Fibroblast of lung (primary cell): ENCODE measurements around the gene FAM222B.

ENCODE experiments used
- EZH2 ChIP-seq: IDR thresholded peaks from 2 replicates; pipeline ENCODE4 v1.5.1; 2012; ENCODE audit warnings: low read length, control low read depth, mild to moderate bottlenecking; ENCODE audit errors: missing control alignments
- TF ChIP-seq, protein P1 (sequence below), 2 donors: IDR thresholded peaks in 1 of 2; conservative IDR thresholded peaks in 1 of 2; 1 replicate in 1 of 2; 2 replicates in 1 of 2; pipeline ENCODE4 v1.5.1; 2011 to 2012; ENCODE audit warnings: low read length in 2 of 2, control low read depth in 1 of 2, inconsistent platforms in 1 of 2, low read depth in 1 of 2, mild to moderate bottlenecking in 1 of 2

- TF ChIP-seq, protein P1, sequence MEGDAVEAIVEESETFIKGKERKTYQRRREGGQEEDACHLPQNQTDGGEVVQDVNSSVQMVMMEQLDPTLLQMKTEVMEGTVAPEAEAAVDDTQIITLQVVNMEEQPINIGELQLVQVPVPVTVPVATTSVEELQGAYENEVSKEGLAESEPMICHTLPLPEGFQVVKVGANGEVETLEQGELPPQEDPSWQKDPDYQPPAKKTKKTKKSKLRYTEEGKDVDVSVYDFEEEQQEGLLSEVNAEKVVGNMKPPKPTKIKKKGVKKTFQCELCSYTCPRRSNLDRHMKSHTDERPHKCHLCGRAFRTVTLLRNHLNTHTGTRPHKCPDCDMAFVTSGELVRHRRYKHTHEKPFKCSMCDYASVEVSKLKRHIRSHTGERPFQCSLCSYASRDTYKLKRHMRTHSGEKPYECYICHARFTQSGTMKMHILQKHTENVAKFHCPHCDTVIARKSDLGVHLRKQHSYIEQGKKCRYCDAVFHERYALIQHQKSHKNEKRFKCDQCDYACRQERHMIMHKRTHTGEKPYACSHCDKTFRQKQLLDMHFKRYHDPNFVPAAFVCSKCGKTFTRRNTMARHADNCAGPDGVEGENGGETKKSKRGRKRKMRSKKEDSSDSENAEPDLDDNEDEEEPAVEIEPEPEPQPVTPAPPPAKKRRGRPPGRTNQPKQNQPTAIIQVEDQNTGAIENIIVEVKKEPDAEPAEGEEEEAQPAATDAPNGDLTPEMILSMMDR (conservative IDR thresholded peaks at IDR 0.05 in 1 of 2, IDR thresholded peaks at IDR 0.05 in 1 of 2; ENCODE audit: low read depth in 1 of 2, low read length in 2 of 2): no peak
- TF ChIP-seq EZH2: no peak
These were observed 79.3 kb downstream of the FAM222B start for GRCh38 chr17:28763137-28763799.
